ENCODE measurements around the gene IPPK.
A peak's percentile ranks its signal among the peaks of the same experiment; 100 is the strongest.

IPPK gene

GRCh38 chr9:92615790-92616189, 54.1 kb downstream of the IPPK start:
- CTCF ChIA-PET: interaction anchor here (0.6 to 0.8 kb wide), 2 partner anchors 19 to 313 kb away, joined by 3 read pairs; no protein-coding TSS in a partner anchor
- POLR2A ChIA-PET (ENCODE audit: low non-redundant PET): no interaction called here
- no peak overlapping the region for H3K27ac ChIP-seq
- DNase-seq (ENCODE audit: low spot score): no peak
- TF ChIP-seq, protein P1, sequence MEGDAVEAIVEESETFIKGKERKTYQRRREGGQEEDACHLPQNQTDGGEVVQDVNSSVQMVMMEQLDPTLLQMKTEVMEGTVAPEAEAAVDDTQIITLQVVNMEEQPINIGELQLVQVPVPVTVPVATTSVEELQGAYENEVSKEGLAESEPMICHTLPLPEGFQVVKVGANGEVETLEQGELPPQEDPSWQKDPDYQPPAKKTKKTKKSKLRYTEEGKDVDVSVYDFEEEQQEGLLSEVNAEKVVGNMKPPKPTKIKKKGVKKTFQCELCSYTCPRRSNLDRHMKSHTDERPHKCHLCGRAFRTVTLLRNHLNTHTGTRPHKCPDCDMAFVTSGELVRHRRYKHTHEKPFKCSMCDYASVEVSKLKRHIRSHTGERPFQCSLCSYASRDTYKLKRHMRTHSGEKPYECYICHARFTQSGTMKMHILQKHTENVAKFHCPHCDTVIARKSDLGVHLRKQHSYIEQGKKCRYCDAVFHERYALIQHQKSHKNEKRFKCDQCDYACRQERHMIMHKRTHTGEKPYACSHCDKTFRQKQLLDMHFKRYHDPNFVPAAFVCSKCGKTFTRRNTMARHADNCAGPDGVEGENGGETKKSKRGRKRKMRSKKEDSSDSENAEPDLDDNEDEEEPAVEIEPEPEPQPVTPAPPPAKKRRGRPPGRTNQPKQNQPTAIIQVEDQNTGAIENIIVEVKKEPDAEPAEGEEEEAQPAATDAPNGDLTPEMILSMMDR (conservative IDR thresholded peaks at IDR 0.05; ENCODE audit: low read depth): no peak

DNA sequence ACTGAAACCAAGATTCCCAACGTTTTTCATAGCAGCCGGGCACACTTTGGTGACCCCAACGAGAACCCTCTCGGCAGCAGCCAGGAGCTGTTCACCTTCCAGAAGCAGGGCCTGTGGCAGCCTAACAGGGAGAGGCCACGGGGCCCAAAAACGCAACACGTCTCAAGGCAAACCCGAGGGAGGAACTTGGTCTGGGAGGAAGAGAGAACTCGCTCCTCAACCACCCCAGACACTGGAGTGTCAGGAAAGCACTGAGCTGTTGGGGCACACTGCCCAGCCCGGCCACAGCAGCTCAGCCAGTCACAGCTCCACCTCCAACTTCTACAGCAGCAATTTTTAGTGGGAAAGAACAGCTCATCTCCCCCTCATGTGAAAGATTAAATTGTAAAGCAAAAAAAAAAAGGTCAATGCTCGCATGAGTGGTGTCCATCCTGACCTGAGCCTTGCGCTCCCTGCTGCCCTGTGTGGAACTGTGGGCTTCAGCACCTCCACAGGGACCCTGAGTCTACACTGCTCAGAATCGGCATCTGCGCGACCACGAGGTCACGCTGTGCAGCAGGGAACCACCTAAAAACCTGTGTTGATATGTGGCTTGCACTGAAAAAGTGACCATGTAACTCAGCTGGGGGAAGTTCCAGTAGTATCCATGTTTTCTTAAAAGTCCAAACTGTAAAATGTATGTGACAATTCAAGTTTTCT, 55.0 kb downstream of the IPPK start:
- no peak for DNase-seq (ENCODE audit: low spot score)
- TF ChIP-seq, protein P1 (conservative IDR thresholded peaks at IDR 0.05; ENCODE audit: low read depth): no peak
- H3K27ac ChIP-seq: peak overlapping the region; percentile 7; the same call in 1 of the 2 replicates
- ChIA-PET CTCF (interaction anchor here (0.6 kb wide), 1 partner anchor 290 kb away, joined by 3 read pairs; the partner anchor contains the start of gene NOL8), POLR2A (ENCODE audit: low non-redundant PET) (no interaction called here)

DNA sequence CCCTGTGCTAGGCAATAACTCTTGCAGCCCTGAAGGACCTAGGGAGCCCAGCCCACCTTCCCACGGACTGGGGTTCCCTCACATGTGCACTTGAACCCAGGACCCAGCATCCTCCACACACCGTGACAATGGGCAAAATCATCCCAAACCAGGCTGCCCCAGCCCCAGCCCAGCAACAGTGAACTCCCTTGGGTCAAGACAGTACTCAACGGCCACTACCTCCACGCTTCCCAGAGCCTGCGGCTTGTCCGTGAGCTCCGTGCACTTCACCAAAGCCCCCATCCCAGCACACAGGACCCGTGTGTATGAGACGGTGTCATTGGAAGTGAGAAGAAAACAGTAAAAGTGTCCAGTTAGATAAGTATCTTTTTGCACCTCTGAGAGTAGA, 55.8 kb downstream of the IPPK start:
- CTCF ChIA-PET: no interaction called here
- no peak for DNase-seq (ENCODE audit: low spot score)
- POLR2A ChIA-PET (ENCODE audit: low non-redundant PET): no interaction called here
- TF ChIP-seq, protein P1 (conservative IDR thresholded peaks at IDR 0.05; ENCODE audit: low read depth): no peak
- H3K27ac ChIP-seq: 0 out of 2 replicates have a peak overlapping the region, but pooled peaks have one; percentile 0

DNA sequence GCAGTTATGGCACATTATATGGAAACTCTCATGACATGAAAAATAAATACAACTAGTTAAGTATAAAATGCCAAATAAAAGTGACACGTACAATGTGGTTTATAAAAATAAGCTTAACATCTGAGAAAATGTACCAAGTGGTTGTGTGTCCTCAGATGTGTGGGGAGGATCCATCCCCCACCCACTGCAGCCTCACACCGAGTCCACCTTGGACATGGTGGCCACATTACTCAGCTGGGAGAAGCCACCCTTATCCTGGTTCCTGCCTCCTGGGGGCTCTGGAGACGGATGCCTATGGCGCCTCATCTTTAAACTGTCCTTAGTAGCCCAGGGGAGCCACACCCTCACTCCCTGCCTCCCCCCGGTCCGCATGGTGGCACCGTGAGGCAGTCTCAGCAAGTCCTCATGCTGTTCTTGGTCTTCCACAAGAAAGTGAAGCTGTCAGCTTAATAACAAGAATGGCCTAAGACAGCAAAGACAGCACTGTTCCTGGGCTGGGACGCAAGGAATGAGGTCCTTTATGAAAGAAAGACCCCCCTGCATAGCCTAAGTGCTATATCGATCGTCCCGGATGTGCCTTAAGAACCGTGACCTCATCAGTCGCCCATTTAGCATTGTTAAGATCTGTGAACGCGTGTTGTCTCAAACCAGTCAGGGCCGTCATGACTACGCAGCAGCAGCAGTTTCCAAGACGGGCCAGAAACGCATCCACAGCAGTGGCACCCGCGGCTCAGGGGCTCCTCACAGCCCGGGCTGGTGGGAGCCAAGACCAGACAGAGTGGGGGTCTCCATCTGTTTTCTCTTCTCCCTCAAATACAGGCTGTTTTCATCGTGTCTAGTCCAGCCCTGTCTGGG, 56.4 kb downstream of the IPPK start:
- TF ChIP-seq, protein P1 (conservative IDR thresholded peaks at IDR 0.05; ENCODE audit: low read depth): no peak
- ChIA-PET CTCF (interaction anchor here (0.6 kb wide), 1 partner anchor 88 kb away, joined by 4 read pairs; no protein-coding TSS in a partner anchor), POLR2A (ENCODE audit: low non-redundant PET) (interaction anchor here (0.6 kb wide), 1 partner anchor 8 kb away, joined by 4 read pairs; no protein-coding TSS in a partner anchor)

GRCh38 chr9:92612816-92613215, 57.1 kb downstream of the IPPK start:
- TF ChIP-seq, protein P1 (conservative IDR thresholded peaks at IDR 0.05; ENCODE audit: low read depth): no peak
- peak overlapping the region; percentile 58 for H3K27ac ChIP-seq
- ChIA-PET CTCF (interaction anchor here (0.6 kb wide), 1 partner anchor 89 kb away, joined by 4 read pairs; no protein-coding TSS in a partner anchor), POLR2A (ENCODE audit: low non-redundant PET) (interaction anchor here (0.6 kb wide), 1 partner anchor 8 kb away, joined by 4 read pairs; no protein-coding TSS in a partner anchor)
- no peak for DNase-seq (ENCODE audit: low spot score)

More for the DNA sequence above, 56.4 kb downstream of the IPPK start:
- 0 out of 2 replicates have a peak overlapping the region, but pooled peaks have one; percentile 0 for H3K27ac ChIP-seq
- DNase-seq (ENCODE audit: low spot score): no peak

DNA sequence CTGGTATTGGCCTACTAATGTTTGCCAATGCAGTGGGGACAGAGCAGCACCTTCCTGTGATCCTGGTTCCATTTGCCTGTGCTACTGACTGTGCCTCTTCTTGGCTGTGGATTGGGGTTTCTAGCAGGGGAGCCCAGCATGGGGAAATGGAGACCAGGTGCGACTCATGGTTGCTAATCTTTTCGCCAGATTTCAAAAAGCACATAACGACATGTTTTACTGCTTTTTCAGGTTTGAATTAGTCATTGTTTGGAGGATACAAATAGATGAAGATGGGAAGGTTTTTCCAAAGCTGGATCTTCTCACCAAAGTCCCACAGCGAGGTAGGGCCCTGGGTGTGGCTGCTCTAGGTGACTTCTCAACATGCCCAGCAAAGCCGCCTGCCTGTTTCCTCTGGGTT, 57.6 kb downstream of the IPPK start:
- TF ChIP-seq, protein P1 (conservative IDR thresholded peaks at IDR 0.05; ENCODE audit: low read depth): no peak
- ChIA-PET CTCF (interaction anchor here (0.6 kb wide), 1 partner anchor 280 kb away, joined by 3 read pairs; no protein-coding TSS in a partner anchor), POLR2A (ENCODE audit: low non-redundant PET) (no interaction called here)
- H3K27ac ChIP-seq: peak overlapping the region; percentile 58
- DNase-seq (ENCODE audit: low spot score): peak; percentile 35
